ENCODE data around the gene MED20. TPM values are rescaled to one million over a fixed set of nuclear protein-coding genes. Genes with fewer than 3 reads are reported as not detected.

Gene MED20
- total RNA-seq, 1 donor from 2014 or later: 40.0 TPM

DNA sequence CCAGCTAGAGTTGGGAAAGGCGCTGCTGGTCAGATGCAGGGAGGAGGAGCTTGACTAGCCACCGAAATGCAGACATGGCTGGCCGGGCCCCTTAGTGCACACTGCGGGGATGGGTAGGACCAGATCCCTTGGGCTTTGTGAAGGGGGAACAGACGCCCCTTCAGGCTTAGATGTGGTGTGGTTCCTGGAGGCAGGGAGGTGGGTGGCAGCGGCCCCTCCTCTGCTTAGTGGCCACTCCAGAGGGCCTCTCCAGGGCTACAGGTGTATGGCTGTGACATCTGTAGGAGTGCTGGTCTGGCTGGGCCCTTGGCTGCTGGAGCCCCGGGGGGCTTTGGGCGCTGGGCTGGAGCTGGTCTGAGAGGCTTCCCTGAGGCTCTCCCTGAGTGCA, 14.7 kb upstream of the MED20 start:
- H3K4me3 ChIP-seq (ENCODE audit: low read depth, low read length): no peak overlapping the region
- peaks cover 35% of the 10 kb centered on the region for H3K36me3 ChIP-seq (ENCODE audit: control insufficient read depth, insufficient read depth, low read length)
- no peak for FAIRE-seq

DNA sequence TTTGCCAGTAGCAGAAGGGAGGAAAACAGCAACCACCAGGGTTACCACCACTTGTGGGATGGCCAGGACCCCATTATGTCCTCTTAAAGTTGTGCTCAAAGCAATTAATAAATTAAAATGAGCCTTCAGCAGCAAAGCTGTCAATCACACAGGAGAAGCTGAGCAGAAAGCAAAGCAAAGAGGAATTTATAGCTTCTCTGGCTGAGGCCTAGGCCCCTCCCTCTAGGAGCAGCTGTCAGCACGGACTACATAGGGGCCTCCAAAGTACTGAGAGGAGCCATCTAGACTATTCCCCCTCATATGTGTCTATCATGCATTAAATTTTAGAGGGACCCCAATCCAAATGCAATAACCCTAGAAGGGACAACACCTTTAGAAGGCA, 14.2 kb upstream of the MED20 start:
- peaks cover 39% of the 10 kb centered on the region for H3K36me3 ChIP-seq (ENCODE audit: control insufficient read depth, insufficient read depth, low read length)

More for the DNA sequence above, 14.7 kb upstream of the MED20 start:
- H3K27me3 ChIP-seq (ENCODE audit: control insufficient read depth, insufficient read depth, low read length): no peaks in the 10 kb centered on the region
- DNase-seq (ENCODE audit: low read depth): no peak
- TF ChIP-seq, protein P1, sequence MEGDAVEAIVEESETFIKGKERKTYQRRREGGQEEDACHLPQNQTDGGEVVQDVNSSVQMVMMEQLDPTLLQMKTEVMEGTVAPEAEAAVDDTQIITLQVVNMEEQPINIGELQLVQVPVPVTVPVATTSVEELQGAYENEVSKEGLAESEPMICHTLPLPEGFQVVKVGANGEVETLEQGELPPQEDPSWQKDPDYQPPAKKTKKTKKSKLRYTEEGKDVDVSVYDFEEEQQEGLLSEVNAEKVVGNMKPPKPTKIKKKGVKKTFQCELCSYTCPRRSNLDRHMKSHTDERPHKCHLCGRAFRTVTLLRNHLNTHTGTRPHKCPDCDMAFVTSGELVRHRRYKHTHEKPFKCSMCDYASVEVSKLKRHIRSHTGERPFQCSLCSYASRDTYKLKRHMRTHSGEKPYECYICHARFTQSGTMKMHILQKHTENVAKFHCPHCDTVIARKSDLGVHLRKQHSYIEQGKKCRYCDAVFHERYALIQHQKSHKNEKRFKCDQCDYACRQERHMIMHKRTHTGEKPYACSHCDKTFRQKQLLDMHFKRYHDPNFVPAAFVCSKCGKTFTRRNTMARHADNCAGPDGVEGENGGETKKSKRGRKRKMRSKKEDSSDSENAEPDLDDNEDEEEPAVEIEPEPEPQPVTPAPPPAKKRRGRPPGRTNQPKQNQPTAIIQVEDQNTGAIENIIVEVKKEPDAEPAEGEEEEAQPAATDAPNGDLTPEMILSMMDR (IDR thresholded peaks at IDR 0.05; ENCODE audit: insufficient read depth, low read length, severe bottlenecking): no peak

DNA sequence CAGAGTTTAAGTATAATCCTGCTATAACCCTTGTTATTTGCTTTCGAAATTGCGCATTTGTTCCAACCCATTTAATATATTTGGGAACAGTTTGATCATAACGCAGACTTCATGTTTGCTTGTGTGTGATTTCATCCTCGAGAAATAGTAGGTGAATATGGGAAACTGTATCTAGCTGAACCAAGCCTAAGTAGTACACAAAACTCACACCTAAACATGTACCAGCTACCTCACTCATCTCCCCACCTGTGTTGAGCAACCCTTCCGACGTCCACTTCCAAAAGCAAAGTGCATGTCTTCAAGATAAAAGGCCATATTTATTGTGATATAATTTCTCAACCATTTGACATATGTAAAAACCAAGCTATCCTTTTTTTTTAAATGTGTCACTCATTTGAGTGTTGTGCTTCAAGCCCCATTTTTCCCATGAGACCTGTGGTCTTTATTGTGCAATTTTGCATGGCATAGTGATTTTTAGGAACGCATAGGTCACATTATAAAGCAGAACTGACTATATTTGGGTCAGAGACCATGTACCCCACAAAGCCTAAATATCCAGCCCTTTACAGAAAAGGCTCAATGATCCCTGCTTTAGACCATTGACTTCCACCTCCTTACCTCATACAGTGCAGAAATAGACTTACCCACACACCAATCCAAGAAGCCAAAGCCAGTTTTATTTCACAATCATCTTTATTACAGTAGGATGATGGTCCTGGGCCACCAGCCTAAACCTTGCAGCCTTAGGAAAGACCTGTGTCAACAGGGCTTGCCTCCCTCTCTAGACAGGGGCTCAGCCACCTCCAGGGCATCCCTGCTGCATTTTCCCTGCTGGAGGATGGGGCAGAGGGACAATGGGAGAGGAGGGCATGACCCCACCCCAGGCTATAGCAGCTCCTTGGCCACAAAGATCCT, 13.6 kb upstream of the MED20 start:
- DNase-seq (ENCODE audit: low read depth) (no peak), FAIRE-seq (no peak)
- Histone ChIP-seq H3K4me3 (ENCODE audit: low read depth, low read length) (no peak overlapping the region), H3K36me3 (ENCODE audit: control insufficient read depth, insufficient read depth, low read length) (peaks cover 44% of the 10 kb centered on the region), H3K27me3 (ENCODE audit: control insufficient read depth, insufficient read depth, low read length) (no peaks in the 10 kb centered on the region)
- TF ChIP-seq, protein P1 (IDR thresholded peaks at IDR 0.05; ENCODE audit: insufficient read depth, low read length, severe bottlenecking): no peak

More for the DNA sequence above, 14.2 kb upstream of the MED20 start:
- FAIRE-seq: no peak
- DNase-seq (ENCODE audit: low read depth): no peak
- H3K27me3 ChIP-seq (ENCODE audit: control insufficient read depth, insufficient read depth, low read length): no peaks in the 10 kb centered on the region
- TF ChIP-seq, protein P1 (IDR thresholded peaks at IDR 0.05; ENCODE audit: insufficient read depth, low read length, severe bottlenecking): no peak
- no peak overlapping the region for H3K4me3 ChIP-seq (ENCODE audit: low read depth, low read length)

DNA sequence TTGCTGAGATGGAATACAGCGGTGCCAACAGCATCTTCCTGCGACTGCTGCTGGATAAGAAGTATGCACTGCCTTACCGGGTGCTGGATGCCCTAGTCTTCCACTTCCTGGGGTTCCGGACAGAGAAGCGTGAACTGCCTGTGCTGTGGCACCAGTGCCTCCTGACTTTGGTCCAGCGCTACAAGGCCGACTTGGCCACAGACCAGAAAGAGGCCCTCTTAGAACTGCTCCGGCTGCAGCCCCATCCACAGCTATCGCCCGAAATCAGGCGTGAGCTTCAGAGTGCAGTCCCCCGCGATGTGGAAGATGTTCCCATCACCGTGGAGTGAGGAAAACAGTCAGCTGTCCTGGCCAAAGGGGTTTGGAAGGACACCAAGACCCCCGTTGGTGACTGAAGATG, 11.4 kb upstream of the MED20 start:
- no peak for DNase-seq (ENCODE audit: low read depth)
- no peak for FAIRE-seq
- Histone ChIP-seq H3K4me3 (ENCODE audit: low read depth, low read length) (no peak overlapping the region), H3K36me3 (ENCODE audit: control insufficient read depth, insufficient read depth, low read length) (peaks cover 47% of the 10 kb centered on the region), H3K27me3 (ENCODE audit: control insufficient read depth, insufficient read depth, low read length) (no peaks in the 10 kb centered on the region)
- TF ChIP-seq, protein P1 (IDR thresholded peaks at IDR 0.05; ENCODE audit: insufficient read depth, low read length, severe bottlenecking): no peak

DNA sequence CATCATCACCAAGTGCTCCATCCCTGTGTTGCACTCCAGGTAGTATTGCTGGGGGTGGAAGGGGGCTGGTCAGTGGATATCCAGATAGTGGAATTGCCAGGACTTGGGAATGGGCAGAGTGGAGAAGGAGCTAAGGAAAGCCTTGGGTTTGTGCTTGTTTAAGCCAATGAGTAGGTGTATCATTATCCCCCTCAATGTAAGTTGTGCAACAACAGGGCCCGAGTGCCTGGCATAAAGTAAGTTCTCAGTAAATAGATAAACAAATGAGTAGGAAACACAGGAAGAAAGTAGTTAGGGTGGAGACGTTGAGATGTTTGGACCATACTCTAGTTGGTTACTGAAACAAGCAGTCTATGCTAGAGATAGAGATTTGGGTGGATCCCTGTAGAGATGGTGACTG, 10.9 kb upstream of the MED20 start:
- Histone ChIP-seq H3K4me3 (ENCODE audit: low read depth, low read length) (no peak overlapping the region), H3K36me3 (ENCODE audit: control insufficient read depth, insufficient read depth, low read length) (peaks cover 47% of the 10 kb centered on the region), H3K27me3 (ENCODE audit: control insufficient read depth, insufficient read depth, low read length) (no peaks in the 10 kb centered on the region)
- no peak for DNase-seq (ENCODE audit: low read depth)
- FAIRE-seq: no peak
- TF ChIP-seq, protein P1 (IDR thresholded peaks at IDR 0.05; ENCODE audit: insufficient read depth, low read length, severe bottlenecking): no peak

All from bronchial epithelial cell (primary cell).